ENCODE data around the gene DICER1.

DNA sequence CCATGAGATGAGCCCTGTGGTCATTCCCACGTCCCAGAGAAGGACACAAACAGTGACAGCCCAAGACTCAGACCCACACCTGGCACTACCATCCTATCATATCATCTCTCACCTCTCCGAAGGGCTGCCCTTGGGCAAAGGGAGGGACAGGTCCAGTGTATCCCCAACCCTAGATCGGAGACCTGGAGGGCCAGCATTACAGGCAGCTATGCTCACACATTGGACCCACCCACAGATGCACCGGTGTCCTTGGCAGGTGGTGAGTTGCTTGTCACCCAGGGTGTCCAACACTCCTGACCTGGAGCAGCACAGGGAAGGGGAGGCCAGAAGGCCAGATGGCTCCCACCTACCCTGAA is 117.4 kb downstream of the DICER1 start:
- TF ChIP-seq, protein P1, sequence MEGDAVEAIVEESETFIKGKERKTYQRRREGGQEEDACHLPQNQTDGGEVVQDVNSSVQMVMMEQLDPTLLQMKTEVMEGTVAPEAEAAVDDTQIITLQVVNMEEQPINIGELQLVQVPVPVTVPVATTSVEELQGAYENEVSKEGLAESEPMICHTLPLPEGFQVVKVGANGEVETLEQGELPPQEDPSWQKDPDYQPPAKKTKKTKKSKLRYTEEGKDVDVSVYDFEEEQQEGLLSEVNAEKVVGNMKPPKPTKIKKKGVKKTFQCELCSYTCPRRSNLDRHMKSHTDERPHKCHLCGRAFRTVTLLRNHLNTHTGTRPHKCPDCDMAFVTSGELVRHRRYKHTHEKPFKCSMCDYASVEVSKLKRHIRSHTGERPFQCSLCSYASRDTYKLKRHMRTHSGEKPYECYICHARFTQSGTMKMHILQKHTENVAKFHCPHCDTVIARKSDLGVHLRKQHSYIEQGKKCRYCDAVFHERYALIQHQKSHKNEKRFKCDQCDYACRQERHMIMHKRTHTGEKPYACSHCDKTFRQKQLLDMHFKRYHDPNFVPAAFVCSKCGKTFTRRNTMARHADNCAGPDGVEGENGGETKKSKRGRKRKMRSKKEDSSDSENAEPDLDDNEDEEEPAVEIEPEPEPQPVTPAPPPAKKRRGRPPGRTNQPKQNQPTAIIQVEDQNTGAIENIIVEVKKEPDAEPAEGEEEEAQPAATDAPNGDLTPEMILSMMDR (IDR thresholded peaks at IDR 0.05): no peak
- TF ChIP-seq POLR2A (IDR thresholded peaks at IDR 0.05): no peak

Measured in heart left ventricle (tissue), 13 donors.